ENCODE results near the gene HEG1.
"Not testable (repeated sequence)": the region's sequence is repeated elsewhere in the genome, so short reads cannot be mapped to it uniquely, and the experiment has no call there.

Gene HEG1

GRCh38 chr3:124986192-124987143, 69.3 kb downstream of the HEG1 start:
- peak; percentile 88 for DNase-seq (ENCODE audit: low read depth)

DNA sequence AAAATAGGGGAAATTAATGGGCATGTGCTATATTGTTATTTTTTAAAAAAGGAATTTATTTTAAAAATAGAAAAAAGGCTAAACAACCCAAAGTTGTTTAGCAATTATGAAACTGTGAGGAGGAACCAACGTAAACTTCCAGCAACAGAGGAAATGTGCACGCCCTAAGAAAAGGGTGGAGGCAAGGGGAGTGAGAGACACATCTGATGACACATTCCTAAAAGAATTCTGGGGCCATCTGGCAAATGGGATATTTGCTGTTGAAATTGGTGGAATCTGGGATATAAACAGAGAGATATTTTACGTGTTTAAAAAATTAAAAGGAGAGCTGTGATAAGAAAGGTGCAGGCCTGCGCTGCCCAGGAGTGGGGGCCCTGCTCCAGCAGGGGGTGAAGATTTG, 70.4 kb downstream of the HEG1 start:
- DNase-seq (ENCODE audit: low read depth) = peak; percentile 81

DNA sequence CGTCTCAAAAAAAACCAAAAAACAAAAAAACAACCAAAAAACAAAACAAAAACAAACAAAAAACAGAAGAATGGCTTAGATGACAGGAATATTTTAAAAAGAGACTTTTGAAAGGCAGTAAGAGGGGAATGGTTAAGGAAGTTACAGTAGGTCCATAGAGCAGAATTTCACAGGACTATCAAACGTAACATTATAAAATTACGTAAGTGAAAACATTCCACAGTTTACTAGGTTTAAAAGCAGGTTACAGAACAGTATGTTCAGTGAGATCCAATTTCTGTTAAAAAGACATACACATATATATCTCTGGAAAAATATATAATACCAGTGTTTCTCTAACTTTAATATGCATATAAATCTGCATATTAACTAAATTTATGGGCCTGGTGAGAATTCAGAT, 71.0 kb downstream of the HEG1 start:
- no peak for DNase-seq (ENCODE audit: low read depth)

- DNase-seq (ENCODE audit: low read depth) = no peak
Observed at GRCh38 chr3:124982855-124983254, 72.9 kb downstream of the HEG1 start.

- DNase-seq (ENCODE audit: low read depth) = no peak
Observed at GRCh38 chr3:124981472-124981871, 74.3 kb downstream of the HEG1 start.

DNA sequence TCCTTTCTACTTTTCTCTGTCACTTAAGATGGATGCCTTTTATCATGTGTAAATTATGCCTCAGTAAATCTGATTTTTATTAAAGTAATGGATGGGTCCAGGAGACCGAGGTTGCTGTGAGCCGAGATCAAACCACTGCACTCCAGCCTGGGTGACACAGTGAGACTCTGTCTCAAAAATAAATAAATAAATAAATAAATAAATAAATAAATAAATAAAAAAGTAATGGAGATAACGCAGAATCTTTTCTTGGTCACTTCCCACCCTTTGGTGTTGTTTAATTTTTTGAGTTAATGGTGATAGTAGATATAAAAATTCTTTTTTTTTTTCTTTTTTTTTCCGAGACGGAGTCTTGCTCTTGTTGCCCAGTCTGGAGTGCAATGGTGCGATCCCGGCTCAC, 77.2 kb downstream of the HEG1 start:
- no peak for DNase-seq (ENCODE audit: low read depth)

GRCh38 chr3:124976383-124976782, 79.4 kb downstream of the HEG1 start:
- no peak for DNase-seq (ENCODE audit: low read depth)

DNA sequence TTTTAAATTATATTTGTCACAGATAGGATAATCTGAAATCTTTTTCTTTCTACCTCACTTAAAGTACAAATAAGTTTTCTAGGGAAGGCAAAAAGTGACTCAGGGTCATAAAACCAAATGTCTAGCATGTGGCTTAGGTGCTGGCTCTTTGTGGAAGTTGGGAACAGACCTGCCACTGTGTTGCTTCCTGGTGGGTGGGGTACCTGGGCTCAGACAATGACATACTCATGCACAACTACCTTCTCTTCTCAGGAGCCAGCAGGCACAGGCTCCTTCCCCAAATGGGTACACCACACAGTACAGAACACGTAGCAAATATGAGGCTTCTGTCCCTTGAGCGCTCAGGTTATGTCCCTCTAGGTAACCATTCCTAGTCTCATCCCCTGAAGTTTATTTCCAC, 81.1 kb downstream of the HEG1 start:
- DNase-seq (ENCODE audit: low read depth) = no peak

- no peak for DNase-seq (ENCODE audit: low read depth)
Observed at GRCh38 chr3:124973290-124973689, 82.5 kb downstream of the HEG1 start.

GRCh38 chr3:124972457-124972856, 83.3 kb downstream of the HEG1 start:
- DNase-seq (ENCODE audit: low read depth) = no peak

DNA sequence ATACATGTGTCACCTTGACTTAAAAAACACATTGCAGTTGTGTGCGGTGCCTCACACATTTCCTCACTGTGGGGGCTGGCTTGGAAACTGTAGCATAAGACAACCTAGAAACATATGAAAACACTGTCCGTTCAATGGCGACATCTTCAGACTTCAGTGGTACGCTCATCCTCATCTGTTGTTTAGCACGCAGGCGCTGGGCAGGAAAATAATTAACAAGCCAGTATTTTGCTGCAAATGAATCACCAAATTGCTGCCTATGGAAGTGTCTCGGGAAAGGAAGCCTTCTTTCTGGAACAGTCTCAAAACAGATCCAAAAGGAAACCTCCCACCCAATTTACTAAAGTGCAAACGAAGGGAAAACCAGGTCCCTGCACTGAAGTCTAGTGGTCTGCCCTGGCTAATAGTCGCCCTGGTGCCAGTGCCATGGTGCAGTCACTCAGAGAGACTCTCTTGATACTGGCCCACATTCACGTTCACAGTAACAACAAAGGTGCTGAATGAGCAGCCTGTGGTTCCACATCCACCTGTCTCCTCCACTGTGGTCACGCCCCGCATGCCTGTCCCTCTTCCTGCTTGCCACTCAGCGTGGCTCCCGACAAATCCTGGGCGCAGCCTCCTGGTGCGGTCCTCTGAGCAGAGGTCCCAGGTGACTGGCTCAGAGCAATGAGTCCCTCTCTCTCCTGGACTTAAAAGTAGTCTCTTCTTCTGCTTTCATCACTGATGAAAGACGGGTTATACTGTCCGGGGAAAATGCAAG, 85.7 kb downstream of the HEG1 start:
- no peak for DNase-seq (ENCODE audit: low read depth)

DNA sequence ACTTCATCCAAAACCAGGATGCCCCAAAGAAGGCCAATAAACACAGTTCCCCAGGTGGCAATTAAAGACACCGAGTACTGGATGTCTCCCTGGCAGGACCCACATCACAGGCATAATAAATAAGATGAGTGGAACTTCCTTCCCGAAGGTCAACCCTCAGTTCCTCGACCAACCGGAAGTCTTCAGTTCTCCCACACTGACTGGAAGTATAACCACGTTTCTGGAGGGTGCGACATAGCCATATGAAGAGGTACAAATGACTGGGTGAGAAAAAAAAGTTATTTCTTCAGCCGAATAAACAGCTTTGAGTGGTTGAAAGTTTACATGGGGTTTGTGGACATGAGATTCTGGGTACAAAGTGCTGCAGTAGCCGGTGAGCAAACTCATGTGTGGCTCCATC, 86.6 kb downstream of the HEG1 start:
- no peak for DNase-seq (ENCODE audit: low read depth)

- no peak for DNase-seq (ENCODE audit: low read depth)
Observed at GRCh38 chr3:124967964-124968363, 87.8 kb downstream of the HEG1 start.

DNA sequence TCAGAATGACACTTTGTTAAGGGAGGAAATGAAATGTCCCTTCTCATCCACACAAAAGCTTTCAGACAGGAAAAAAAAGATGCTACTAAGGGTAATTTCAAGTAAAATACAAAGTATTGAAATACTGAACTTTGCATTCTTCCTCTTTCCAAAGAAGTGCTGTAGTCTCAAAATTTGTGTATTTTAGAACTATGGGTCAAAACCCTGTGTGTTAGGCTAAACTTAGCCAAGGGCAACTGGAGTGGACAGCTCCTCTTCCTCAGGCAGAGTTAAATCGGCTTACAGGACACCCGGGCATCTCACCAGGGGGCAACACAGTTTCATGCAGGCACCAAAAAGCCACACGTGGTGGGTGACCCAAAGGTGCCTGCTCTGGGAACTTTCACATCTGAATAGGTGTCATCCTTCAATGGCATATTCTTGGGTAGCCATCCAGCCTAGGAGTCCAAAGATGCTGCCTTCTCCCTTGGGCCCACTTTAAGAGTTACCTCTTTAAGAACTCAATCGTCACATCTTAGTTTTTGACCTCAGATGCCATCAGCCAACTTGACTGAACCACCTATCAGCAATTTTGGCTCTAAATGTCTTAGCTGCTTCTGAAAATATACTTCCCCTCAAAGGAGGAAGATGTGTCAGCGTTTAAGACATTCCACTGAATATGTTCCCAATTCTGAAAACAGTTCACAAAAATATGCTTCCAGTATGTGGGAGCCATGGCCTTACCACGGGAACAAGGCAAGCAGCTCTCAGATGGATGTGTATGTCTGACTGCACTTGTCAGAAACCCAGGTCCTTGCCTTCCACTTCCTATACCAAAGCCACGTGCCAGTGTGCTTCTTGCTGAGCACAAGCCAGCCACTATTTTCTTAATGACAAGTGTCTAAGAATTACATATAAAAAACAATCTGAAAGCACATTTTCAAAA, 89.0 kb downstream of the HEG1 start:
- DNase-seq (ENCODE audit: low read depth) = no peak

- no peak for DNase-seq (ENCODE audit: low read depth)
Observed at GRCh38 chr3:124965413-124965812, 90.4 kb downstream of the HEG1 start.

DNA sequence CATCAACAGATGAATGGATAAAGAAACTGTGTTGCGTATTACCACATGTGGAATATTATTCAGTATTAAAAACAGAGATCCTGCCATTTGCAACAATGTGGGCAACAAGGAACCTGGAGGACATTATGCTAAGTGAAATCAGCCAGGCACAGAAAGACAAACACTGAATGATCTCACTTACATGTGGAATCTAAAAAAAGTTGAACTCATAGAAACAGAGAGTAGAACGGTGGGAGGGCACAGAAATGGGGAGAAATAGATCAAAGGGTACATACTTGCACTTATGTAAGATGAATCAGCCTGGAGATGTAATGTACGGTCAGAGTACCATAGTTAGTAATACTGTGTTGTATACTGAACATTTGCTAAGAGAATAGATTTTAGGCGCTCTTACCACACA, 91.4 kb downstream of the HEG1 start:
- no peak for DNase-seq (ENCODE audit: low read depth)

GRCh38 chr3:124963755-124964154, 92.0 kb downstream of the HEG1 start:
- DNase-seq (ENCODE audit: low read depth) = no peak

DNA sequence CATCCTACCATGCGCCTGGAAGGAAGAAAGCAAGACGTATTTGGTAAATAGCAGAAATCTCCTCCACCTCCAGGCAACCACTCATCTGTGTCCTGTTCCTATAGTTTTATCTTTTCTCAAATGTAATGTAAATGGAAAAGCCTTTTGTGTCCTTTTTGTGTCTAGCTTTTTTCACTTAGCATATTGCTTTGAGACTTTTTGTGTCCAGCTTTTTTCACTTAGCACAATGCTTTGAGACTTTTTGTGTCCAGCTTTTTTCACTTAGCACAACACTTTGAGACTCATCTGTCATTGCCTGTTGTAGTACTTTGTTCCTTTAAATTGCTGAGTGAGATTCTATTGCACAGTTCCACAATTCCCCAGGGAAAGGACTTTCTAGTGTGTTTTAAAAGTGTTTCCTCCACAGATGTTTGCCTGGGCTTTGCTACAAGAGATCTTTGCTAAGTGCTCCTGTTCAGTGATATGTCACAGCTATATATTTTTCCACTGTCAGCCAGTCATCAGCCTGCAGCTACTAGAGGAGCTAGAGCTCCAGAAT, 93.3 kb downstream of the HEG1 start:
- DNase-seq (ENCODE audit: low read depth) = no peak

GRCh38 chr3:124960698-124961097, 95.1 kb downstream of the HEG1 start:
- no peak for DNase-seq (ENCODE audit: low read depth)

DNA sequence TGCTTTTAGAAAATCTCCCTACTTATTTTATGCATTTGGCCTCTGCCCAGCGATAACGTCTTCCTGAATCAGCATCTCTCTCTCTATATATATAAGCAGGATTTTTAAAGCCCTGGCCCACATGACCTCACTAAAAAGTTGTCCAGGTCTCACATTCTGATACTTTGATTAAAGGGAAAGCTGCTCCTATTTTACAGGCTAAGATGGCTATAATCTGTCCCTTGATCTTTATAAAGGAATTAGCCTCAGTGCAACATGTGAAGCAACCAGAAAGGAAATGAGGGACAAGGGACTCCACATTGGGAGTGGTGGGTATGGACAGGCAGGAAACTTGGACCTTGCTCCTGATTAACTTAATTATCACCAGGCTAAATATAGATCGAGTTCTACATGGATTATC, 95.7 kb downstream of the HEG1 start:
- no peak for DNase-seq (ENCODE audit: low read depth)

DNA sequence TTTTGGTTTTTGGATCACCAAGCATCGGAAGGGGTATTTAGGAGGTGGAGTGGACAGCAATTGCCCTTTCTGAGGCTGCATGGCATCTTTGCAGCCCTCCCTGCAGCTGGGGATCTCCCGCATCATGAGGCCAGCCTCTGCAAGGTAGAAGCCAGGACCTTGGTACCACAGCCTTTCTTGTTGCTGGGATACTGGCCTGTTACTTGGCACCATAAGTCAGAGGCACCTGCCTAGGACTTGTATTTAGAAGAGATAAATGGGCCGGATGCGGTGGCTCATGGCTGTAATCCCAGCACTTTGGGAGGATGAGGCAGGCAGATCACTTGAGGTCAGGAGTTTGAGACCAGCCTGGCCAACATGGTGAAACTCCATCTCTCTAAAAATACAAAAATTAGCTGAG, 97.8 kb downstream of the HEG1 start:
- not testable (repeated sequence) for DNase-seq (ENCODE audit: low read depth)

GRCh38 chr3:124952282-124952855, 103.4 kb downstream of the HEG1 start:
- DNase-seq (ENCODE audit: low read depth) = no peak

Measured in GM04503 (cell line).